ENCODE measurements around the gene MPHOSPH6. TPM values are rescaled to one million over a fixed set of nuclear protein-coding genes. Genes with fewer than 3 reads are reported as not detected.

The MPHOSPH6 gene
- total and polyA plus RNA-seq, 3 experiments from 2014 or later: 22.1 to 51.6 (median 47.0) TPM

DNA sequence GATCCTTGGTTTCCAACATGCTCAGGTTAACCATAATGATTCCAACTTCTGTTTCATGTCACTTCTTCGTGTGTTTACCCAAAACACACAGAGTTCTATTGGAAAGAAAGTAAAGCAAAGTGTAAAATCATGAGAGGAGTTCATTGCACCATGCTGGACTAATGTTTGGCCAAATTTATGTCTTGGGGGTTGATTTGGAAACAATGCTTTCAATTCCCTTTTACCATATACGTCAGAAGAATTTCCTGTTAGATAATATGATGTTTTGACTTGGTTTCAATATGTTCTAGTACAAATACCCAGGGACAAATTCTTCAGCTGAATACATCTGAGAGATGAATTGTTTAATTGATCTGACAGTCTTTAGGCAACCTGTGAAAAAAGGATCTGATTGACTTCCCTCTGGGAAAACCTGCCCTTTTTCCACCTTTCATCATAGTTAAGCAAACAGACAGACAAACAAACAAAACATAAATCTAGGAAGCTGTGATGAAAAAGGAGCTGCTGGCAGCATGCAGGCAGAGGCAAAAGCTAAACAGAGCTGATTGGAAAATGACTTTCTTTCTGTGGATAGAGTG, 26.0 kb upstream of the MPHOSPH6 start:
- POLR2A ChIA-PET: no interaction called here
- no peak for DNase-seq
- Mint-ChIP-seq H3K27me3 (peaks cover 0 to 11% of the 10 kb centered on the region in 2 donors), H3K27ac (no peak overlapping the region), H3K4me3 (no peak overlapping the region), H3K36me3 (no peaks in the 10 kb centered on the region), H3K9me3 (no peaks in the 10 kb centered on the region), H3K4me1 (peaks cover 9 to 13% (median 11%) of the 10 kb centered on the region in 3 donors)
- Histone ChIP-seq H3K27ac (ENCODE audit: low read depth, low read length) (no peak overlapping the region), H3K4me1 (ENCODE audit: insufficient read depth, low read length) (no peaks in the 10 kb centered on the region), H3K4me3 (ENCODE audit: low read length) (no peak overlapping the region), H3K27me3 (ENCODE audit: insufficient read depth, low read length, poor library complexity, severe bottlenecking) (no peaks in the 10 kb centered on the region), H3K36me3 (ENCODE audit: insufficient read depth, low read length) (no peaks in the 10 kb centered on the region), H3K9me3 (ENCODE audit: low read length) (no peaks in the 10 kb centered on the region)
- CTCF ChIA-PET: no interaction called here

- no peak for DNase-seq
- ChIA-PET POLR2A (no interaction called here), CTCF (no interaction called here)
- no peaks in the 10 kb centered on the region for H3K27me3 ChIP-seq (ENCODE audit: insufficient read depth, low read length, poor library complexity, severe bottlenecking)
- H3K4me1 Mint-ChIP-seq: peaks cover 9 to 13% (median 11%) of the 10 kb centered on the region in 3 donors
- no peak overlapping the region for H3K4me3 ChIP-seq (ENCODE audit: low read length)
- no peak overlapping the region for H3K27ac ChIP-seq (ENCODE audit: low read depth, low read length)
- no peaks in the 10 kb centered on the region for H3K36me3 ChIP-seq (ENCODE audit: insufficient read depth, low read length)
- no peak overlapping the region for H3K27ac Mint-ChIP-seq
- no peaks in the 10 kb centered on the region for H3K4me1 ChIP-seq (ENCODE audit: insufficient read depth, low read length)
- no peak overlapping the region for H3K4me3 Mint-ChIP-seq
- no peaks in the 10 kb centered on the region for H3K9me3 Mint-ChIP-seq
- H3K27me3 Mint-ChIP-seq: peaks cover 10% of the 10 kb centered on the region in 2 donors
- no peaks in the 10 kb centered on the region for H3K9me3 ChIP-seq (ENCODE audit: low read length)
- no peaks in the 10 kb centered on the region for H3K36me3 Mint-ChIP-seq
These were observed 24.1 kb upstream of the MPHOSPH6 start for GRCh38 chr16:82194086-82194485.

- ChIA-PET POLR2A (no interaction called here), CTCF (no interaction called here)
- Histone ChIP-seq H3K27me3 (ENCODE audit: insufficient read depth, low read length, poor library complexity, severe bottlenecking) (no peaks in the 10 kb centered on the region), H3K27ac (ENCODE audit: low read depth, low read length) (no peak overlapping the region), H3K36me3 (ENCODE audit: insufficient read depth, low read length) (no peaks in the 10 kb centered on the region), H3K4me3 (ENCODE audit: low read length) (no peak overlapping the region), H3K4me1 (ENCODE audit: insufficient read depth, low read length) (no peaks in the 10 kb centered on the region), H3K9me3 (ENCODE audit: low read length) (no peaks in the 10 kb centered on the region)
- Mint-ChIP-seq H3K36me3 (no peaks in the 10 kb centered on the region), H3K4me1 (peaks cover 9 to 13% (median 11%) of the 10 kb centered on the region in 3 donors), H3K27ac (peak overlapping the region in 7 of 8 donors; percentile 3 to 85 (median 64)), H3K27me3 (peaks cover 10 to 19% of the 10 kb centered on the region in 2 donors), H3K9me3 (no peaks in the 10 kb centered on the region), H3K4me3 (peak overlapping the region in 6 of 7 donors; percentile 1 to 22 (median 6))
- no peak for DNase-seq
These were observed 22.6 kb upstream of the MPHOSPH6 start for GRCh38 chr16:82192665-82193064.

DNA sequence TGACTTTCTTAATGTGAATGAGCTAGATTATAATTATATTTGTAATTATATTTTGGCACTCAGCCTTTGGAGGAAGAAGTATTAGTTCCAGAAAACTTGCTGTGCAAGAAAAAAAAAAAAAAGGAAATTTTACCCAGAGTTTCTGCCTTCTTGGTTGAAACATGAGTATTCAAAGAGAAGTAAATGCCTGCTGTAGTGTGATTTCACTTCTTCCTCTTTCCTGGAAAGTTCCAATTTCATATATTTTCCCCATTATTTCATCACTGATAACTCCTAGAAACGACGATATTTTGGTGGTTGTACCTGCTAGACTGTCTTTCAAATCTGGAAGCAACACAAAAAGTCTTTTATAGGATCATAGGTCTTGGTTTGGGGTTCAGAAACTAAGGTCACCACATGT, 20.4 kb upstream of the MPHOSPH6 start:
- Mint-ChIP-seq H3K4me1 (peaks cover 9 to 13% (median 11%) of the 10 kb centered on the region in 3 donors), H3K27ac (no peak overlapping the region), H3K27me3 (peaks cover 5 to 28% of the 10 kb centered on the region in 2 donors), H3K36me3 (no peaks in the 10 kb centered on the region), H3K9me3 (peaks cover 0 to 2% (median 0%) of the 10 kb centered on the region in 5 donors), H3K4me3 (no peak overlapping the region)
- no peaks in the 10 kb centered on the region for H3K4me1 ChIP-seq (ENCODE audit: insufficient read depth, low read length)
- DNase-seq: no peak
- no peaks in the 10 kb centered on the region for H3K36me3 ChIP-seq (ENCODE audit: insufficient read depth, low read length)
- H3K27me3 ChIP-seq (ENCODE audit: insufficient read depth, low read length, poor library complexity, severe bottlenecking): no peaks in the 10 kb centered on the region
- no peak overlapping the region for H3K27ac ChIP-seq (ENCODE audit: low read depth, low read length)
- H3K9me3 ChIP-seq (ENCODE audit: low read length): no peaks in the 10 kb centered on the region
- ChIA-PET CTCF (no interaction called here), POLR2A (no interaction called here)
- no peak overlapping the region for H3K4me3 ChIP-seq (ENCODE audit: low read length)

DNA sequence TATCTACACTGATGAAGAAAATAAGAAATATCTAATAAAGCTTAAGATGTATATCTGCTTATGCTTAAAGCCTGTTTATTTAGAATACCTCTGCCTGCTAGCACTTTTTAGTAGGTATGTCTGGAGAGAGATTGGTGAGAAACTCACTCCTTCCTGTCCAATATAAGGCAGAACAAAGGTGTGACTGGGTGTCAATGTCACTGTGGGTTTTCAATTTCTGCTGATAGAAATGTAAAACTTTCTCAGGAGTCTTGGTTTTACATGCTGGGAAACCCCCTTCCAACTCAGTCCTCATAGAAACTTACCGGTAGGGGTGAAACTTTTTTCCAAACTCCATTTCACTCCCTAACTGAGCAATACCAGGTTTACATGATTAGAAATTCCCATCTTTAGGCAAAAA, 17.8 kb upstream of the MPHOSPH6 start:
- Mint-ChIP-seq H3K4me1 (peaks cover 4 to 7% (median 5%) of the 10 kb centered on the region in 3 donors), H3K27me3 (peaks cover 2 to 40% of the 10 kb centered on the region in 2 donors), H3K36me3 (no peaks in the 10 kb centered on the region), H3K9me3 (peaks cover 0 to 2% (median 0%) of the 10 kb centered on the region in 5 donors), H3K4me3 (no peak overlapping the region), H3K27ac (no peak overlapping the region)
- Histone ChIP-seq H3K4me3 (ENCODE audit: low read length) (no peak overlapping the region), H3K9me3 (ENCODE audit: low read length) (no peaks in the 10 kb centered on the region), H3K27ac (ENCODE audit: low read depth, low read length) (no peak overlapping the region), H3K4me1 (ENCODE audit: insufficient read depth, low read length) (no peaks in the 10 kb centered on the region), H3K36me3 (ENCODE audit: insufficient read depth, low read length) (no peaks in the 10 kb centered on the region), H3K27me3 (ENCODE audit: insufficient read depth, low read length, poor library complexity, severe bottlenecking) (no peaks in the 10 kb centered on the region)
- ChIA-PET CTCF (no interaction called here), POLR2A (no interaction called here)
- DNase-seq: no peak

GRCh38 chr16:82185012-82185411, 15.0 kb upstream of the MPHOSPH6 start:
- Mint-ChIP-seq H3K4me3 (no peak overlapping the region), H3K36me3 (no peaks in the 10 kb centered on the region), H3K27ac (no peak overlapping the region), H3K27me3 (peaks cover 5 to 49% of the 10 kb centered on the region in 2 donors), H3K9me3 (peaks cover 0 to 2% (median 0%) of the 10 kb centered on the region in 5 donors), H3K4me1 (no peaks in the 10 kb centered on the region)
- Histone ChIP-seq H3K27ac (ENCODE audit: low read depth, low read length) (no peak overlapping the region), H3K9me3 (ENCODE audit: low read length) (no peaks in the 10 kb centered on the region), H3K4me1 (ENCODE audit: insufficient read depth, low read length) (no peaks in the 10 kb centered on the region), H3K4me3 (ENCODE audit: low read length) (no peak overlapping the region), H3K27me3 (ENCODE audit: insufficient read depth, low read length, poor library complexity, severe bottlenecking) (no peaks in the 10 kb centered on the region), H3K36me3 (ENCODE audit: insufficient read depth, low read length) (no peaks in the 10 kb centered on the region)
- ChIA-PET POLR2A (no interaction called here), CTCF (no interaction called here)
- no peak for DNase-seq

DNA sequence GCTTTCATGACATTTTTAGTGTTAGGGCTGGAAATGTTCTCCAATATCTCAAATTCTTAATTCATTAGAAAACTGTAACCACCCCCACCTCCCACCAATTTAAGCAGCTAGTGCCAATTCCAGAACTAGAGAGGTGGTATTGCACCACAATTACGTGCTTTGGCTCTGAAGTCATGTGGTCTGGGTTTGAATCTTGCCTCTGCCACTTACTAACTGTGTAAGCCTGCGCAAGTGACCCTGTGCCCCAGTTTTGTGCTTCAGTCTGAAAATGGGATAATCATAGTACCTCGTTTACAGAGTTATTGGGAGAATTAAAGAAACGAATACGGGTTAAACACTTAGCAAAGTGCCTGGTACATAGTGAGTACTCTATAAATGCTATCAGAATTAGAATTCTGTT, 14.2 kb upstream of the MPHOSPH6 start:
- H3K4me1 Mint-ChIP-seq: no peaks in the 10 kb centered on the region
- H3K27ac Mint-ChIP-seq: no peak overlapping the region
- DNase-seq: no peak
- H3K4me3 Mint-ChIP-seq: no peak overlapping the region
- H3K9me3 Mint-ChIP-seq: peaks cover 0 to 2% (median 0%) of the 10 kb centered on the region in 5 donors
- H3K27me3 Mint-ChIP-seq: peaks cover 5 to 45% of the 10 kb centered on the region in 2 donors
- no peak overlapping the region for H3K27ac ChIP-seq (ENCODE audit: low read depth, low read length)
- H3K27me3 ChIP-seq (ENCODE audit: insufficient read depth, low read length, poor library complexity, severe bottlenecking): no peaks in the 10 kb centered on the region
- H3K4me1 ChIP-seq (ENCODE audit: insufficient read depth, low read length): no peaks in the 10 kb centered on the region
- CTCF ChIA-PET: no interaction called here
- POLR2A ChIA-PET: no interaction called here
- H3K36me3 Mint-ChIP-seq: no peaks in the 10 kb centered on the region
- no peaks in the 10 kb centered on the region for H3K36me3 ChIP-seq (ENCODE audit: insufficient read depth, low read length)
- H3K4me3 ChIP-seq (ENCODE audit: low read length): no peak overlapping the region
- no peaks in the 10 kb centered on the region for H3K9me3 ChIP-seq (ENCODE audit: low read length)

DNA sequence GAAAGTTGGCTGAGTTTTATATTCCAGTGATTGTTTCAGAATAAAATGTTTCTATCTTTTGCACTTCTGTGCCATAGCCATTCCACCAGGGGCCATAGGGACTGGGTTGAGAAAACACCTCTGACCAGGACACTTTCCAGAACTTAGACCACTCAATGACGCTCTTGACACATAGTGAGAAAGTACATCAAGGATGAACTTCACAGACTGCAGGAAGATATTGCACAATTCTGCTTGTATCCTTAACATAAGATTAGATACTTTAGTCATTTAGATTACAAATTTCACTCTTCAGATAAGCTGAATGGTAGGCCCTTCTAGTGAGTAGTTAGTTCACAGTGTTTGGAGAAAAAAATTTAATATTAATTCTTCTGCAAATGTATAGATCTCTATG, 13.0 kb upstream of the MPHOSPH6 start:
- peaks cover 5 to 43% of the 10 kb centered on the region in 2 donors for H3K27me3 Mint-ChIP-seq
- no peak for DNase-seq
- ChIA-PET POLR2A (no interaction called here), CTCF (no interaction called here)
- H3K9me3 Mint-ChIP-seq: peaks cover 0 to 2% (median 0%) of the 10 kb centered on the region in 5 donors
- no peak overlapping the region for H3K27ac ChIP-seq (ENCODE audit: low read depth, low read length)
- H3K27ac Mint-ChIP-seq: no peak overlapping the region
- no peaks in the 10 kb centered on the region for H3K27me3 ChIP-seq (ENCODE audit: insufficient read depth, low read length, poor library complexity, severe bottlenecking)
- H3K4me1 Mint-ChIP-seq: no peaks in the 10 kb centered on the region
- no peaks in the 10 kb centered on the region for H3K36me3 ChIP-seq (ENCODE audit: insufficient read depth, low read length)
- H3K36me3 Mint-ChIP-seq: no peaks in the 10 kb centered on the region
- no peak overlapping the region for H3K4me3 Mint-ChIP-seq
- H3K4me1 ChIP-seq (ENCODE audit: insufficient read depth, low read length): no peaks in the 10 kb centered on the region
- no peaks in the 10 kb centered on the region for H3K9me3 ChIP-seq (ENCODE audit: low read length)
- H3K4me3 ChIP-seq (ENCODE audit: low read length): no peak overlapping the region

All from CD8-positive, alpha-beta memory T cell (primary cell).